GM13977 (cell line): Measurements from ENCODE around the gene ZNF366.

Source experiments
- DNase-seq: peaks from one replicate; pipeline ENCODE4 v3.0.0; 2012; ENCODE audit warnings: low spot score
- CTCF ChIP-seq: IDR thresholded peaks from 2 replicates; pipeline ENCODE4 v1.5.1; 2012; ENCODE audit warnings: mild to moderate bottlenecking, control low read depth; ENCODE audit not compliant: insufficient read depth; ENCODE audit errors: extremely low read depth, missing control alignments
- in situ Hi-C: fragments of 300-500 bp; cut with MboI; formaldehyde crosslinking; loops from one replicate; pipeline ENCODE4 v1.12.0; 2022; ENCODE audit warnings: low sequenced_read_pairs, low pct_unique_long_range_greater_than_20kb, mixed read lengths, inconsistent platforms; ENCODE audit not compliant: unreplicated experiment

The ZNF366 gene

GRCh38 chr5:72434781-72435437, 72.3 kb downstream of the ZNF366 start:
- no peak for TF ChIP-seq CTCF
- no peak for DNase-seq
- in situ Hi-C loops, result no loop called here

GRCh38 chr5:72434056-72434780, 73.0 kb downstream of the ZNF366 start:
- in situ Hi-C loops, result no loop called here
- TF ChIP-seq CTCF, result no peak
- DNase-seq, result no peak

GRCh38 chr5:72433522-72433921, 73.7 kb downstream of the ZNF366 start:
- TF ChIP-seq CTCF, result no peak
- in situ Hi-C loops, result no loop called here
- DNase-seq, result no peak

GRCh38 chr5:72428669-72429068, 78.5 kb downstream of the ZNF366 start:
- no peak for DNase-seq
- TF ChIP-seq CTCF, result no peak
- in situ Hi-C loops, result no loop called here

- no peak for TF ChIP-seq CTCF
- in situ Hi-C loops, result no loop called here
- DNase-seq, result no peak
These were observed 79.4 kb downstream of the ZNF366 start for GRCh38 chr5:72427488-72428437.

GRCh38 chr5:72427016-72427415, 80.2 kb downstream of the ZNF366 start:
- in situ Hi-C loops, result no loop called here
- DNase-seq, result no peak
- no peak for TF ChIP-seq CTCF
